Activated naive CD4-positive, alpha-beta T cell treated with anti-CD3 and anti-CD28 coated beads, Interleukin-2, amount 10 ng/mL, durations not matched to agents 5 hours and 36 hours (primary cell): ENCODE results near the gene PGAM2. TPM values are rescaled to one million over a fixed set of nuclear protein-coding genes. Genes with fewer than 3 reads are reported as not detected.

Experiments
- microRNA-seq: library from miRNA; unstranded; fragments of <30 nt; microRNA quantifications from one replicate; pipeline ENCODE4 v1.2.0, GENCODE V29; 2022; ENCODE audit warnings: borderline microRNAs expressed, borderline replicate concordance
- total RNA-seq, 2 experiments: library from RNA; stranded (reverse); gene quantifications; one replicate each; pipeline ENCODE4 v1.2.3, GENCODE V29; 2021

Gene PGAM2
- total RNA-seq, result under 1 TPM in 1 of 2 experiments, not detected in 1; 0.25 TPM

DNA sequence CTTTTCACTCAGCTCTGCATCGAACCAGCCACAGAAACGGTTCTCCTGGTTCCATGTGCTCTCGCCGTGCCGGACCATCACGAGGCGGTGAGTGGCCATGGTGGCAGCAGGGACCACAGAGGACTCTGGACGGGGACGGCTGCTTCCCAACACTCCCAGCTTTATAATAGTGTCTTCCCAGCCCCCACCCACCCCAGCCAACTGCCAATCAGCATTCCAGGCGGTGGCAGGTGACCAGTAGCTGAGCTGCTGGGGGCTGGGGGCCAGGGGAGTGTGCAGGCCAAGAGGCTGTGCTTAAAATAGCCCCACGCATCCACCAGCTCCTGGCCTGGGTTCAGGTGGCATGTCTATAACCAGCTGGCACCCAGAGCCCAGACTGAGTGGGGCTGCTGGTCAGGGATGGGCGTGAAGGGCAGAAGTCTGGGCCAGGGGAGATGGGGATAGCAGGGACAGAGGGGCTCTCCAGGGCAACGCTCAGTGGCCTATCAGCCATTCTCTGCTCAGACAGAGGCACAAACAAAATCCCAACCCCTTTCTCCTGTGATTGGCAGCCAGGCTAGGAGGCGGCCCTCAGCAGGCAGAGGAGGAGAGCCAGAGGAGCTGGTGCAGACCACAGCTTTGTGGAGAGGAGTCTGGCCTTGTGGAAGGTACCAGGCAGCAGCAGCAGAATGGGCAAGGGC lies at the start of gene PGAM2:
TSS of gene PGAM2 (minus strand) at position 137 of the 680 bp plus-strand sequence. CDS start at position 99, 38 bp downstream.

GRCh38 chr7:44103923-44104859 lies 38.8 kb upstream of the PGAM2 start, which contains the start of gene AEBP1:
Gene AEBP1, plus strand, starts transcription at chr7:44104345. Its CDS starts 321 bp downstream, at chr7:44104666.

GRCh38 chr7:44044315-44045225 lies 20.8 kb downstream of the PGAM2 start, which contains the start of gene DBNL:
Gene DBNL, plus strand, starts transcription at chr7:44044702. Its CDS starts 36 bp downstream, at chr7:44044738.

Small RNAs within 50 kb of the gene (microRNA-seq; reads per million reads assigned to microRNA genes)
- 0.83 reads per million for gene MIR6837
- gene MIR6838, result 2.1 reads per million, percentile 2 among the genes with 10 or more reads in this experiment

Other genes starting within 250 kb of the PGAM2 start
- 10 to 100 TPM; 75.8 to 78.9 TPM for gene MRPS24, start 196.1 kb downstream of the PGAM2 start, total RNA-seq
- 10 to 100 TPM; 25.6 to 27.8 TPM for gene URGCP, start 159.0 kb downstream of the PGAM2 start, total RNA-seq
- gene UBE2D4, start 139.1 kb downstream of the PGAM2 start, total RNA-seq, result 1 to 10 TPM; 6.7 to 7.0 TPM
- gene SPDYE1, start 67.7 kb downstream of the PGAM2 start, total RNA-seq, result under 1 TPM in 1 of 2 experiments, not detected in 1; 0.13 TPM
- gene DBNL, start 20.9 kb downstream of the PGAM2 start, total RNA-seq, result 100 to 1,000 TPM; 169 to 180 TPM
- gene POLM, start 17.0 kb upstream of the PGAM2 start, total RNA-seq, result 10 to 100 TPM; 32.5 to 35.1 TPM
- 1 to 10 TPM; 3.6 to 6.0 TPM for gene AEBP1, start 38.8 kb upstream of the PGAM2 start, total RNA-seq
- gene POLD2, start 58.0 kb upstream of the PGAM2 start, total RNA-seq, result 10 to 100 TPM; 91.0 to 91.1 TPM
- not detected for gene MYL7, start 75.8 kb upstream of the PGAM2 start, total RNA-seq
- gene GCK, start 123.9 kb upstream of the PGAM2 start, total RNA-seq, result under 1 TPM in 1 of 2 experiments, not detected in 1; 0.14 TPM
- 10 to 100 TPM; 54.1 to 56.2 TPM for gene YKT6, start 135.4 kb upstream of the PGAM2 start, total RNA-seq